Measurements from ENCODE around the gene FBXL17.

Gene FBXL17

GRCh38 chr5:108024986-108025385 is 356.9 kb downstream of the FBXL17 start:
- no peak overlapping the region for H2BK12ac ChIP-seq (ENCODE audit: low read length)
- no peak overlapping the region for H2AK5ac ChIP-seq (ENCODE audit: low read depth, low read length)
- peaks cover 0 to 70% (median 0%) of the 10 kb centered on the region in 3 experiments for H3K27me3 ChIP-seq (ENCODE audit: control insufficient read depth in 3 of 3, insufficient read depth in 3 of 3, low read depth in 1 of 3, low read length in 3 of 3)
- no peak overlapping the region for H4K91ac ChIP-seq (ENCODE audit: low read depth, low read length, poor library complexity)
- no peak overlapping the region for H3K4me2 ChIP-seq (ENCODE audit: insufficient read depth, low read length, poor library complexity, severe bottlenecking)
- H2BK5ac ChIP-seq (ENCODE audit: low read length), result no peak overlapping the region
- H3K27ac ChIP-seq (replicated peaks; ENCODE audit: low read length), result peak overlapping the region; percentile 27
- no peak overlapping the region for H3K23ac ChIP-seq (ENCODE audit: low read depth, low read length, poor library complexity)
- no CpG with 5 or more reads among the region's 1 CpG for WGBS, 2 donors (ENCODE audit: extremely low coverage in 2 of 2, insufficient read length in 2 of 2, insufficient replicate concordance in 1 of 2)
- no peak overlapping the region for H3K4ac ChIP-seq (ENCODE audit: low read length)
- no peaks in the 10 kb centered on the region for H3K79me1 ChIP-seq (ENCODE audit: low read depth, low read length)
- peaks cover 0 to 8% of the 10 kb centered on the region in 2 donors for H3K4me1 ChIP-seq (ENCODE audit: control insufficient read depth in 2 of 2, insufficient read depth in 1 of 2, low read depth in 1 of 2, low read length in 2 of 2)
- no peak overlapping the region for H3K9ac ChIP-seq (ENCODE audit: low read depth, low read length, poor library complexity)
- H2AFZ ChIP-seq (ENCODE audit: low read length), result no peak overlapping the region
- peaks cover 0 to 3% of the 10 kb centered on the region in 2 donors for H3K9me3 ChIP-seq (replicated peaks in 1 of 2; ENCODE audit: control insufficient read depth in 2 of 2, insufficient read depth in 1 of 2, low read depth in 1 of 2, low read length in 2 of 2)
- no peak overlapping the region for H3K18ac ChIP-seq (ENCODE audit: low read length)
- H3K4me3 ChIP-seq (ENCODE audit: low read length in 2 of 2), result no peak overlapping the region
- H2BK120ac ChIP-seq (ENCODE audit: low read depth, low read length), result no peak overlapping the region
- no peaks in the 10 kb centered on the region for H3K36me3 ChIP-seq (replicated peaks in 1 of 2; ENCODE audit: control insufficient read depth in 2 of 2, insufficient read depth in 2 of 2, low read length in 2 of 2)
- no peak for DNase-seq (ENCODE audit: low spot score)
- H4K8ac ChIP-seq (ENCODE audit: low read depth, low read length), result no peak overlapping the region
- no peak overlapping the region for H3K14ac ChIP-seq (ENCODE audit: low read length)
- H2BK15ac ChIP-seq (ENCODE audit: low read length), result no peak overlapping the region

- H3K79me1 ChIP-seq (ENCODE audit: low read depth, low read length), result no peaks in the 10 kb centered on the region
- no peak overlapping the region for H3K4ac ChIP-seq (ENCODE audit: low read length)
- no peak overlapping the region for H3K27ac ChIP-seq (replicated peaks; ENCODE audit: low read length)
- no peak overlapping the region for H3K4me3 ChIP-seq (ENCODE audit: low read length in 2 of 2)
- peaks cover 0 to 6% of the 10 kb centered on the region in 2 donors for H3K4me1 ChIP-seq (ENCODE audit: control insufficient read depth in 2 of 2, insufficient read depth in 1 of 2, low read depth in 1 of 2, low read length in 2 of 2)
- no peak overlapping the region for H2AFZ ChIP-seq (ENCODE audit: low read length)
- no peak overlapping the region for H4K8ac ChIP-seq (ENCODE audit: low read depth, low read length)
- no peak overlapping the region for H3K9ac ChIP-seq (ENCODE audit: low read depth, low read length, poor library complexity)
- H2BK15ac ChIP-seq (ENCODE audit: low read length), result no peak overlapping the region
- DNase-seq (ENCODE audit: low spot score), result no peak
- H2BK120ac ChIP-seq (ENCODE audit: low read depth, low read length), result no peak overlapping the region
- no peak overlapping the region for H3K23ac ChIP-seq (ENCODE audit: low read depth, low read length, poor library complexity)
- no peak overlapping the region for H3K4me2 ChIP-seq (ENCODE audit: insufficient read depth, low read length, poor library complexity, severe bottlenecking)
- no CpG with 5 or more reads among the region's 2 CpGs for WGBS, 2 donors (ENCODE audit: extremely low coverage in 2 of 2, insufficient read length in 2 of 2, insufficient replicate concordance in 1 of 2)
- no peak overlapping the region for H2BK5ac ChIP-seq (ENCODE audit: low read length)
- no peak overlapping the region for H2BK12ac ChIP-seq (ENCODE audit: low read length)
- H3K14ac ChIP-seq (ENCODE audit: low read length), result no peak overlapping the region
- no peak overlapping the region for H4K91ac ChIP-seq (ENCODE audit: low read depth, low read length, poor library complexity)
- H2AK5ac ChIP-seq (ENCODE audit: low read depth, low read length), result no peak overlapping the region
- no peak overlapping the region for H3K18ac ChIP-seq (ENCODE audit: low read length)
- H3K9me3 ChIP-seq (replicated peaks in 1 of 2; ENCODE audit: control insufficient read depth in 2 of 2, insufficient read depth in 1 of 2, low read depth in 1 of 2, low read length in 2 of 2), result no peaks in the 10 kb centered on the region
- H3K36me3 ChIP-seq (replicated peaks in 1 of 2; ENCODE audit: control insufficient read depth in 2 of 2, insufficient read depth in 2 of 2, low read length in 2 of 2), result no peaks in the 10 kb centered on the region
- no peaks in the 10 kb centered on the region for H3K27me3 ChIP-seq (ENCODE audit: control insufficient read depth in 3 of 3, insufficient read depth in 3 of 3, low read depth in 1 of 3, low read length in 3 of 3)
Observed at GRCh38 chr5:108016101-108016500, 365.8 kb downstream of the FBXL17 start.

DNA sequence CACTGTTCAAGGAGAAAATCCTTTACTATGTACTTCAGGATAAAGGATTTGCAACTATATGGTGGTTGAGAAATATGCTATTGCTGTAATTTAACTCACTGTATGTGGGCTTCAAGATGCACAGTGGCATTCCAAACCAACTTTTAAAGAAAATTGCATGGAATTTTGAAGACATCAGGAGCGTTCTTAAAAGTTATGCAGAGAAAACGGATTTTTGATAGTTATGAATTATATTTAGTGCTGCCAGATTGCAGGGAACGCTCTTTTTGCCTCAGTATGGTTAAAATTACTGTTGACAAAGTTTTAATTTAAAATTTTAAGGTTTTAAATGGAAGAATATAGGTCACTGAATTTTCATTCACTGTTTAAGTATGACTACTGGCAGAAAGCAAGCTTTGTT is 375.1 kb downstream of the FBXL17 start:
- Histone ChIP-seq H2BK120ac (ENCODE audit: low read depth, low read length) (no peak overlapping the region), H2BK15ac (ENCODE audit: low read length) (no peak overlapping the region), H2AK5ac (ENCODE audit: low read depth, low read length) (no peak overlapping the region), H3K79me1 (ENCODE audit: low read depth, low read length) (no peaks in the 10 kb centered on the region), H3K18ac (ENCODE audit: low read length) (no peak overlapping the region), H2BK12ac (ENCODE audit: low read length) (no peak overlapping the region), H3K23ac (ENCODE audit: low read depth, low read length, poor library complexity) (no peak overlapping the region), H3K9ac (ENCODE audit: low read depth, low read length, poor library complexity) (no peak overlapping the region), H3K27me3 (ENCODE audit: control insufficient read depth in 3 of 3, insufficient read depth in 3 of 3, low read depth in 1 of 3, low read length in 3 of 3) (no peaks in the 10 kb centered on the region), H2AFZ (ENCODE audit: low read length) (no peak overlapping the region), H3K4ac (ENCODE audit: low read length) (no peak overlapping the region), H2BK5ac (ENCODE audit: low read length) (no peak overlapping the region), H4K8ac (ENCODE audit: low read depth, low read length) (no peak overlapping the region), H3K4me3 (ENCODE audit: low read length in 2 of 2) (no peak overlapping the region), H3K14ac (ENCODE audit: low read length) (no peak overlapping the region), H3K4me1 (ENCODE audit: control insufficient read depth in 2 of 2, insufficient read depth in 1 of 2, low read depth in 1 of 2, low read length in 2 of 2) (peaks cover 0 to 2% of the 10 kb centered on the region in 2 donors), H3K36me3 (replicated peaks in 1 of 2; ENCODE audit: control insufficient read depth in 2 of 2, insufficient read depth in 2 of 2, low read length in 2 of 2) (no peaks in the 10 kb centered on the region), H3K27ac (replicated peaks; ENCODE audit: low read length) (no peak overlapping the region), H3K4me2 (ENCODE audit: insufficient read depth, low read length, poor library complexity, severe bottlenecking) (no peak overlapping the region), H3K9me3 (replicated peaks in 1 of 2; ENCODE audit: control insufficient read depth in 2 of 2, insufficient read depth in 1 of 2, low read depth in 1 of 2, low read length in 2 of 2) (no peaks in the 10 kb centered on the region), H4K91ac (ENCODE audit: low read depth, low read length, poor library complexity) (no peak overlapping the region)
- no peak for DNase-seq (ENCODE audit: low spot score)
- WGBS, 2 donors (ENCODE audit: extremely low coverage in 2 of 2, insufficient read length in 2 of 2, insufficient replicate concordance in 1 of 2), result no CpG with 5 or more reads among the region's 3 CpGs

GRCh38 chr5:108003178-108003577 is 378.7 kb downstream of the FBXL17 start:
- Histone ChIP-seq H3K27me3 (ENCODE audit: control insufficient read depth in 3 of 3, insufficient read depth in 3 of 3, low read depth in 1 of 3, low read length in 3 of 3) (no peaks in the 10 kb centered on the region), H2AFZ (ENCODE audit: low read length) (peak overlapping the region; percentile 30), H3K27ac (replicated peaks; ENCODE audit: low read length) (no peak overlapping the region), H3K4me3 (ENCODE audit: low read length in 2 of 2) (no peak overlapping the region), H3K14ac (ENCODE audit: low read length) (no peak overlapping the region), H2BK5ac (ENCODE audit: low read length) (no peak overlapping the region), H4K91ac (ENCODE audit: low read depth, low read length, poor library complexity) (no peak overlapping the region), H3K23ac (ENCODE audit: low read depth, low read length, poor library complexity) (no peak overlapping the region), H3K4me1 (ENCODE audit: control insufficient read depth in 2 of 2, insufficient read depth in 1 of 2, low read depth in 1 of 2, low read length in 2 of 2) (no peaks in the 10 kb centered on the region), H3K79me1 (ENCODE audit: low read depth, low read length) (no peaks in the 10 kb centered on the region), H3K4ac (ENCODE audit: low read length) (no peak overlapping the region), H2BK12ac (ENCODE audit: low read length) (no peak overlapping the region), H2AK5ac (ENCODE audit: low read depth, low read length) (no peak overlapping the region), H2BK120ac (ENCODE audit: low read depth, low read length) (no peak overlapping the region), H3K36me3 (replicated peaks in 1 of 2; ENCODE audit: control insufficient read depth in 2 of 2, insufficient read depth in 2 of 2, low read length in 2 of 2) (no peaks in the 10 kb centered on the region), H4K8ac (ENCODE audit: low read depth, low read length) (no peak overlapping the region), H3K9ac (ENCODE audit: low read depth, low read length, poor library complexity) (no peak overlapping the region), H2BK15ac (ENCODE audit: low read length) (no peak overlapping the region), H3K9me3 (replicated peaks in 1 of 2; ENCODE audit: control insufficient read depth in 2 of 2, insufficient read depth in 1 of 2, low read depth in 1 of 2, low read length in 2 of 2) (no peaks in the 10 kb centered on the region), H3K18ac (ENCODE audit: low read length) (no peak overlapping the region), H3K4me2 (ENCODE audit: insufficient read depth, low read length, poor library complexity, severe bottlenecking) (no peak overlapping the region)
- no CpG with 5 or more reads among the region's 1 CpG for WGBS, 2 donors (ENCODE audit: extremely low coverage in 2 of 2, insufficient read length in 2 of 2, insufficient replicate concordance in 1 of 2)
- no peak for DNase-seq (ENCODE audit: low spot score)
